ENCODE data around the gene RASGRP1.
A peak's percentile ranks its signal among the peaks of the same experiment; 100 is the strongest.

RASGRP1 gene

GRCh38 chr15:38536201-38536676 lies 28.4 kb downstream of the RASGRP1 start:
- no peak for DNase-seq (ENCODE audit: low read depth in 3 of 3)

- no peak for DNase-seq (ENCODE audit: low read depth in 3 of 3)
These were observed 29.0 kb downstream of the RASGRP1 start for GRCh38 chr15:38535491-38536200.

- DNase-seq (ENCODE audit: low read depth in 3 of 3): no peak
These were observed 29.9 kb downstream of the RASGRP1 start for GRCh38 chr15:38534691-38535090.

GRCh38 chr15:38533926-38534325 lies 30.7 kb downstream of the RASGRP1 start:
- no peak for DNase-seq (ENCODE audit: low read depth in 3 of 3)

GRCh38 chr15:38533416-38533915 lies 31.1 kb downstream of the RASGRP1 start:
- DNase-seq (ENCODE audit: low read depth in 3 of 3): no peak

- no peak for DNase-seq (ENCODE audit: low read depth in 3 of 3)
These were observed 31.9 kb downstream of the RASGRP1 start for GRCh38 chr15:38532728-38533127.

- no peak for DNase-seq (ENCODE audit: low read depth in 3 of 3)
These were observed 33.1 kb downstream of the RASGRP1 start for GRCh38 chr15:38531509-38531908.

GRCh38 chr15:38530113-38530512 lies 34.5 kb downstream of the RASGRP1 start:
- DNase-seq (ENCODE audit: low read depth in 3 of 3): peak in 1 of 3 experiments; percentile 19

GRCh38 chr15:38528294-38528693 lies 36.3 kb downstream of the RASGRP1 start:
- no peak for DNase-seq (ENCODE audit: low read depth in 3 of 3)

- no peak for DNase-seq (ENCODE audit: low read depth in 3 of 3)
These were observed 38.5 kb downstream of the RASGRP1 start for GRCh38 chr15:38526158-38526557.

- no peak for DNase-seq (ENCODE audit: low read depth in 3 of 3)
These were observed 39.1 kb downstream of the RASGRP1 start for GRCh38 chr15:38525489-38525888.

- DNase-seq (ENCODE audit: low read depth in 3 of 3): no peak
These were observed 40.5 kb downstream of the RASGRP1 start for GRCh38 chr15:38524156-38524555.

GRCh38 chr15:38522922-38523321 lies 41.7 kb downstream of the RASGRP1 start:
- no peak for DNase-seq (ENCODE audit: low read depth in 3 of 3)

- DNase-seq (ENCODE audit: low read depth in 3 of 3): no peak
These were observed 43.3 kb downstream of the RASGRP1 start for GRCh38 chr15:38521316-38521715.

- DNase-seq (ENCODE audit: low read depth in 3 of 3): no peak
These were observed 44.6 kb downstream of the RASGRP1 start for GRCh38 chr15:38520035-38520434.

- no peak for DNase-seq (ENCODE audit: low read depth in 3 of 3)
These were observed 46.5 kb downstream of the RASGRP1 start for GRCh38 chr15:38518084-38518483.

GRCh38 chr15:38517312-38517975 lies 47.2 kb downstream of the RASGRP1 start:
- no peak for DNase-seq (ENCODE audit: low read depth in 3 of 3)

- no peak for DNase-seq (ENCODE audit: low read depth in 3 of 3)
These were observed 48.0 kb downstream of the RASGRP1 start for GRCh38 chr15:38516626-38517025.

GRCh38 chr15:38514601-38515000 lies 50.0 kb downstream of the RASGRP1 start:
- DNase-seq (ENCODE audit: low read depth in 3 of 3): no peak

GRCh38 chr15:38512901-38513300 lies 51.7 kb downstream of the RASGRP1 start:
- DNase-seq (ENCODE audit: low read depth in 3 of 3): no peak

- no peak for DNase-seq (ENCODE audit: low read depth in 3 of 3)
These were observed 55.5 kb downstream of the RASGRP1 start for GRCh38 chr15:38509152-38509551.

- no peak for DNase-seq (ENCODE audit: low read depth in 3 of 3)
These were observed 56.0 kb downstream of the RASGRP1 start for GRCh38 chr15:38508647-38509046.

GRCh38 chr15:38507570-38507969 lies 57.0 kb downstream of the RASGRP1 start:
- DNase-seq (ENCODE audit: low read depth in 3 of 3): no peak
